Peyer's patch (tissue), 4 donors: Measurements from ENCODE around the gene CCDC82. TPM values are rescaled to one million over a fixed set of nuclear protein-coding genes. Genes with fewer than 3 reads are reported as not detected.

ENCODE experiments used
- DNase-seq, 3 donors: peaks; one replicate each; pipeline ENCODE4 v3.0.0-alpha.2; 2017 to 2019
- H3K27ac ChIP-seq, 4 donors: fragments of 200-600 bp; sonication (generic); one replicate each; pipeline ENCODE4 v1.5.1; 2016 to 2019
- H3K27me3 ChIP-seq, 2 donors: fragments of 200-600 bp; sonication (generic); one replicate each; pipeline ENCODE4 v1.5.1; 2019
- H3K36me3 ChIP-seq, 3 donors: fragments of 200-600 bp; sonication (generic); one replicate each; pipeline ENCODE4 v1.5.1; 2016 to 2019
- H3K4me1 ChIP-seq, 4 donors: fragments of 200-600 bp; sonication (generic); one replicate each; pipeline ENCODE4 v1.5.1; 2016 to 2019
- H3K4me3 ChIP-seq, 4 donors: fragments of 200-600 bp; sonication (generic); 1 replicate in 3 of 4; 2 replicates in 1 of 4; pipeline ENCODE4 v1.5.1; 2016 to 2019; ENCODE audit warnings: mild to moderate bottlenecking in 1 of 4
- H3K9me3 ChIP-seq, 4 donors: fragments of 200-600 bp; sonication (generic); one replicate each; pipeline ENCODE4 v1.5.1; 2016 to 2019; ENCODE audit warnings: mild to moderate bottlenecking in 1 of 4
- CTCF ChIP-seq, 6 experiments: fragments of 450-650 bp in 4 of 6; fragments of 200-600 bp in 2 of 6; sonication (generic) in 1 of 6; IDR thresholded peaks; one replicate each; pipeline ENCODE4 v1.5.1; 2017 to 2019; ENCODE audit warnings: antibody characterized with exemption in 6 of 6, mild to moderate bottlenecking in 3 of 6, moderate library complexity in 1 of 6
- POLR2A ChIP-seq, 2 donors: fragments of 450-650 bp; IDR thresholded peaks; one replicate each; pipeline ENCODE4 v1.5.1; 2017; ENCODE audit warnings: antibody characterized with exemption in 2 of 2, mild to moderate bottlenecking in 2 of 2, moderate library complexity in 2 of 2
- total RNA-seq, 4 donors: library from RNA; depleted of rRNA; stranded (reverse); fragments of >200 nt; gene quantifications; one replicate each; pipeline ENCODE4 v1.1.0, GENCODE V29; 2016

The CCDC82 gene
- total RNA-seq, 4 donors from 2014 or later: 19.3 to 63.5 (median 31.1) TPM

GRCh38 chr11:96376796-96377195 is 12.9 kb downstream of the CCDC82 start:
- DNase-seq: no peak
- TF ChIP-seq POLR2A (IDR thresholded peaks at IDR 0.05) (no peak), CTCF (IDR thresholded peaks at IDR 0.05) (no peak)
- H3K4me1 ChIP-seq: no peaks in the 10 kb centered on the region
- H3K36me3 ChIP-seq: peaks cover 0 to 14% (median 0%) of the 10 kb centered on the region in 3 donors
- H3K9me3 ChIP-seq: no peaks in the 10 kb centered on the region
- H3K27me3 ChIP-seq: no peaks in the 10 kb centered on the region
- H3K4me3 ChIP-seq: no peak overlapping the region
- H3K27ac ChIP-seq: no peak overlapping the region

- H3K4me1 ChIP-seq: no peaks in the 10 kb centered on the region
- H3K27ac ChIP-seq: no peak overlapping the region
- DNase-seq: no peak
- H3K4me3 ChIP-seq: no peak overlapping the region
- TF ChIP-seq CTCF (IDR thresholded peaks at IDR 0.05) (no peak), POLR2A (IDR thresholded peaks at IDR 0.05) (no peak)
- H3K36me3 ChIP-seq: peaks cover 0 to 29% (median 0%) of the 10 kb centered on the region in 3 donors
- no peaks in the 10 kb centered on the region for H3K9me3 ChIP-seq
- H3K27me3 ChIP-seq: no peaks in the 10 kb centered on the region
Observed at GRCh38 chr11:96373826-96374225, 15.9 kb downstream of the CCDC82 start.

- no peak for TF ChIP-seq POLR2A (IDR thresholded peaks at IDR 0.05)
- TF ChIP-seq CTCF (IDR thresholded peaks at IDR 0.05): no peak
- Histone ChIP-seq H3K27me3 (no peaks in the 10 kb centered on the region), H3K4me3 (no peak overlapping the region), H3K4me1 (no peaks in the 10 kb centered on the region), H3K27ac (no peak overlapping the region), H3K9me3 (no peaks in the 10 kb centered on the region), H3K36me3 (peaks cover 0 to 42% (median 0%) of the 10 kb centered on the region in 3 donors)
- no peak for DNase-seq
Observed at GRCh38 chr11:96367342-96367741, 22.4 kb downstream of the CCDC82 start.

GRCh38 chr11:96366024-96366423 is 23.7 kb downstream of the CCDC82 start:
- Histone ChIP-seq H3K36me3 (peaks cover 0 to 31% (median 0%) of the 10 kb centered on the region in 3 donors), H3K4me1 (no peaks in the 10 kb centered on the region)
- no peak for TF ChIP-seq POLR2A (IDR thresholded peaks at IDR 0.05)
- no peak for TF ChIP-seq CTCF (IDR thresholded peaks at IDR 0.05)

GRCh38 chr11:96365493-96365892 is 24.2 kb downstream of the CCDC82 start:
- Histone ChIP-seq H3K27ac (no peak overlapping the region), H3K36me3 (peaks cover 0 to 28% (median 0%) of the 10 kb centered on the region in 3 donors), H3K9me3 (no peaks in the 10 kb centered on the region), H3K4me1 (no peaks in the 10 kb centered on the region), H3K27me3 (no peaks in the 10 kb centered on the region), H3K4me3 (no peak overlapping the region)
- no peak for DNase-seq
- no peak for TF ChIP-seq POLR2A (IDR thresholded peaks at IDR 0.05)
- TF ChIP-seq CTCF (IDR thresholded peaks at IDR 0.05): no peak

More at GRCh38 chr11:96366024-96366423, 23.7 kb downstream of the CCDC82 start:
- Histone ChIP-seq H3K9me3 (no peaks in the 10 kb centered on the region), H3K4me3 (no peak overlapping the region), H3K27me3 (no peaks in the 10 kb centered on the region), H3K27ac (no peak overlapping the region)
- no peak for DNase-seq

- no peaks in the 10 kb centered on the region for H3K9me3 ChIP-seq
- no peaks in the 10 kb centered on the region for H3K4me1 ChIP-seq
- no peak for DNase-seq
- H3K27me3 ChIP-seq: no peaks in the 10 kb centered on the region
- no peak overlapping the region for H3K27ac ChIP-seq
- no peak overlapping the region for H3K4me3 ChIP-seq
- TF ChIP-seq CTCF (IDR thresholded peaks at IDR 0.05): no peak
- TF ChIP-seq POLR2A (IDR thresholded peaks at IDR 0.05): no peak
- peaks cover 0 to 38% (median 0%) of the 10 kb centered on the region in 3 donors for H3K36me3 ChIP-seq
Observed at GRCh38 chr11:96361778-96362177, 27.9 kb downstream of the CCDC82 start.
